PFSK-1 (cell line): ENCODE results near the gene ABHD16B.

ENCODE experiments used
- POLR2AphosphoS5 ChIP-seq: IDR thresholded peaks from 2 replicates; pipeline ENCODE4 v1.6.1; 2012; ENCODE audit warnings: low read depth, mild to moderate bottlenecking, control low read depth, low read length, moderate library complexity
- REST ChIP-seq, 2 experiments: IDR thresholded peaks; 2 replicates each; pipeline versions ENCODE4 v1.6.1 to v1.8.0; 2011 to 2012; ENCODE audit warnings: low read depth in 2 of 2, low read length in 2 of 2, control low read depth in 1 of 2, inconsistent platforms in 1 of 2, mild to moderate bottlenecking in 1 of 2, moderate library complexity in 1 of 2; ENCODE audit not compliant: insufficient read depth in 1 of 2
- SIN3A ChIP-seq: IDR thresholded peaks from 2 replicates; pipeline ENCODE4 v1.6.1; 2012; ENCODE audit warnings: mild to moderate bottlenecking, low read length, moderate library complexity, borderline replicate concordance; ENCODE audit not compliant: insufficient read depth

- no peak for TF ChIP-seq REST (IDR thresholded peaks at IDR 0.05; ENCODE audit: insufficient read depth in 1 of 2, low read depth in 2 of 2, low read length in 2 of 2)
- TF ChIP-seq POLR2AphosphoS5, result no peak
- TF ChIP-seq SIN3A, result no peak
These were observed 6.4 kb upstream of the ABHD16B start for GRCh38 chr20:63854766-63855362.
